K562 (cell line): ENCODE results near the gene EEF2. TPM values are rescaled to one million over a fixed set of nuclear protein-coding genes. Genes with fewer than 3 reads are reported as not detected.

Experiments used
- ATF2 ChIP-seq: sonication (generic); formaldehyde crosslinking; IDR thresholded peaks from 2 replicates; pipeline ENCODE4 v1.8.1; 2022; ENCODE audit warnings: missing genetic modification reagents
- ATF4 ChIP-seq: fragments of 450-650 bp; formaldehyde crosslinking; IDR thresholded peaks from 2 replicates; pipeline ENCODE4 v1.4.0; 2022; ENCODE audit warnings: mild to moderate bottlenecking, moderate library complexity
- CEBPG ChIP-seq, 3 experiments: fragments of 200-800 bp in 1 of 3; sonication (Bioruptor generic) in 1 of 3; sonication (generic) in 1 of 3; formaldehyde crosslinking in 1 of 3; IDR thresholded peaks in 2 of 3; conservative IDR thresholded peaks in 1 of 3; 2 replicates each; pipeline versions ENCODE4 v1.6.1 to v1.8.0; 2016 to 2022; ENCODE audit warnings: missing compliant biosample characterization in 2 of 3, missing genetic modification characterization in 2 of 3, mild to moderate bottlenecking in 1 of 3, missing genetic modification reagents in 1 of 3
- CHD1 ChIP-seq: fragments of 200-600 bp; sonication (generic); IDR thresholded peaks from one replicate; pipeline ENCODE4 v1.6.1; 2012; ENCODE audit warnings: mild to moderate bottlenecking, moderate library complexity, low read length, inconsistent platforms
- DACH1 ChIP-seq: fragments of 450-650 bp; IDR thresholded peaks from 2 replicates; pipeline ENCODE4 v1.6.1; 2018; ENCODE audit not compliant: partially characterized antibody
- GTF2F1 ChIP-seq: IDR thresholded peaks from 2 replicates; pipeline ENCODE4 v1.6.1; 2011; ENCODE audit warnings: low read depth, low read length, improper control_type of control experiment
- HDAC2 ChIP-seq: fragments of 450-650 bp; IDR thresholded peaks from 2 replicates; pipeline ENCODE4 v1.6.1; 2016; ENCODE audit warnings: mild to moderate bottlenecking
- HMGN3 ChIP-seq: IDR thresholded peaks from 2 replicates; pipeline ENCODE4 v1.6.1; 2011; ENCODE audit warnings: borderline replicate concordance, low read depth, mild to moderate bottlenecking, mixed read lengths, low read length; ENCODE audit not compliant: insufficient read length; ENCODE audit errors: extremely low read depth
- MCM2 ChIP-seq: fragments of 450-650 bp; IDR thresholded peaks from 2 replicates; pipeline ENCODE4 v1.6.1; 2017; ENCODE audit warnings: low read depth, mild to moderate bottlenecking
- NONO ChIP-seq, 2 experiments: fragments of 200-400 bp in 1 of 2; fragments of 450-650 bp in 1 of 2; formaldehyde crosslinking in 1 of 2; IDR thresholded peaks; 2 replicates each; pipeline ENCODE4 v1.6.1; 2017; ENCODE audit warnings: low read depth in 2 of 2, mild to moderate bottlenecking in 2 of 2, moderate library complexity in 2 of 2, low read length in 1 of 2
- NRF1 ChIP-seq, 2 experiments: fragments of 450-650 bp; IDR thresholded peaks in 1 of 2; conservative IDR thresholded peaks in 1 of 2; 2 replicates each; pipeline ENCODE4 v1.6.1; 2014; ENCODE audit warnings: mild to moderate bottlenecking in 2 of 2
- PRPF4 ChIP-seq: fragments of 200-400 bp; formaldehyde crosslinking; IDR thresholded peaks from one replicate; pipeline ENCODE4 v1.6.1; 2017; ENCODE audit warnings: low read length, low read depth, mild to moderate bottlenecking; ENCODE audit not compliant: insufficient read depth, poor library complexity, severe bottlenecking
- PURB ChIP-seq: sonication (generic); formaldehyde crosslinking; IDR thresholded peaks from 2 replicates; pipeline ENCODE4 v1.9.0; 2021; ENCODE audit warnings: low read depth, mild to moderate bottlenecking, missing genetic modification reagents
- PYGO2 ChIP-seq: fragments of 450-650 bp; IDR thresholded peaks from 2 replicates; pipeline ENCODE4 v1.6.1; 2016; ENCODE audit warnings: mild to moderate bottlenecking, missing genetic modification characterization, moderate library complexity, missing compliant biosample characterization
- RB1 ChIP-seq: fragments of 450-650 bp; IDR thresholded peaks from 2 replicates; pipeline ENCODE4 v1.6.1; 2017; ENCODE audit warnings: low read depth, mild to moderate bottlenecking
- SREBF1 ChIP-seq: fragments of 150-350 bp; IDR thresholded peaks from 2 replicates; pipeline ENCODE4 v1.6.1; 2014; ENCODE audit warnings: antibody characterized with exemption, low read depth, low read length, borderline replicate concordance
- SUPT5H ChIP-seq: fragments of 450-650 bp; IDR thresholded peaks from 2 replicates; pipeline ENCODE4 v1.6.1; 2016
- TCF3 ChIP-seq: sonication (generic); formaldehyde crosslinking; IDR thresholded peaks from 2 replicates; pipeline ENCODE4 v1.4.0; 2020; ENCODE audit warnings: mild to moderate bottlenecking, missing genetic modification reagents
- ZNF175 ChIP-seq: fragments of 200-800 bp; sonication (Bioruptor generic); IDR thresholded peaks from 2 replicates; pipeline ENCODE4 v1.6.1; 2016; ENCODE audit warnings: low read depth, mild to moderate bottlenecking, missing genetic modification characterization, missing compliant biosample characterization
- ZNF23 ChIP-seq: fragments of 250-450 bp; sonication (Bioruptor Pico); IDR thresholded peaks from 2 replicates; pipeline ENCODE4 v1.4.0; 2020; ENCODE audit warnings: mild to moderate bottlenecking
- ZNF655 ChIP-seq: fragments of 250-450 bp; sonication (Bioruptor Pico); IDR thresholded peaks from 2 replicates; pipeline ENCODE4 v1.5.0; 2021
- polyA plus RNA-seq, 8 experiments: library from polyadenylated mRNA; depleted of rRNA in 4 of 8; stranded (reverse) in 5 of 8; unstranded in 3 of 8; fragments of >200 nt; fragmentation: Nextera tagmentation in 2 of 8; fragmentation: Illumina TruSeq in 1 of 8; extraction: Ambion mirVana in 2 of 8; extraction: Trizol in 1 of 8; gene quantifications; 2 replicates each; pipeline versions ENCODE4 v1.2.1 to v1.2.3, GENCODE V29; 2011 to 2014; ENCODE audit warnings: inconsistent platforms in 1 of 8, missing spikeins in 1 of 8
- total RNA-seq, 7 experiments: library from RNA; depleted of rRNA in 6 of 7; stranded (reverse); fragments of >200 nt in 6 of 7; fragmentation: Illumina TruSeq in 2 of 7; extraction: Trizol in 2 of 7; gene quantifications; 2 replicates each; pipeline versions ENCODE4 v1.2.1 to v1.2.3, GENCODE V29; 2011 to 2021; ENCODE audit warnings: low replicate concordance in 1 of 7

EEF2 gene
- total and polyA plus RNA-seq, 9 of the 15 experiments (the other 6 are each of a cell fraction or from before 2014, with no cell fraction given): 372 to 3,003 (median 1,453) TPM

- TF ChIP-seq SREBF1 (no peak), RB1 (0 out of 2 replicates have a peak, but pooled peaks have one; percentile 11), CHD1 (peak; percentile 28), PURB (CRISPR knock-in tag) (no peak), CEBPG (CRISPR knock-in tag; IDR thresholded peaks at IDR 0.05) (peak; percentile 80), CEBPG (tag; conservative IDR thresholded peaks at IDR 0.05 in 1 of 2, IDR thresholded peaks at IDR 0.05 in 1 of 2) (peak; percentile 19 to 49; a peak in 1 of 4 replicates), HDAC2 (peak; percentile 29; the same call in 1 of the 2 replicates), MCM2 (no peak), ZNF655 (CRISPR knock-in tag) (no peak), NONO (IDR thresholded peaks at IDR 0.05; ENCODE audit: low read depth in 2 of 2, low read length in 1 of 2) (no peak), GTF2F1 (0 out of 2 replicates have a peak, but pooled peaks have one; percentile 34), ZNF23 (CRISPR knock-in tag) (no peak), ATF2 (CRISPR knock-in tag) (0 out of 2 replicates have a peak, but pooled peaks have one; percentile 38), SUPT5H (no peak; the same call in 1 of the 2 replicates), PYGO2 (tag) (no peak), HMGN3 (no peak), PRPF4 (peak; percentile 27), TCF3 (no peak), ATF4 (no peak), NRF1 (conservative IDR thresholded peaks at IDR 0.05 in 1 of 2, IDR thresholded peaks at IDR 0.05 in 1 of 2) (no peak), DACH1 (no peak), ZNF175 (CRISPR knock-in tag) (no peak)
Observed at GRCh38 chr19:3983936-3984583, 1.2 kb downstream of the EEF2 start (continued).
